Measurements from ENCODE around the gene PIEZO2.

Gene PIEZO2

DNA sequence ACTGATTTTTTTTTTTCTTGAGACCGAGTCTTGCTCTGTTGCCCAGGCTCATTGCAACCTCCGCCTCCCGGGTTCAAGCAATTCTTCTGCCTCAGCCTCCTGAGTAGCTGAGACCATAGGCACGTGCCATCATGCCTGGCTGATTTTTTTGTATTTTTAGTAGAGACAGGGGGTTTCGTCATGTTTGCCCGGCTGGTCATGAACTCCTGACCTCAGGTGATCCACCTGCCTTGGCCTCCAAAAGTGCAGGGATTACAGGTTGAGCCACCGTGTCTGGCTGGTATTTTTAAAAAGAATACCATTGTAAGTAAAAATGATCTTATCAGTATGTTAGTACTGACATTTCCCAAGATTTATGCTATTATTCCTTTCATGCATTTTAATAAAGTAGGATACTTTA, 105.7 kb downstream of the PIEZO2 start:
- Mint-ChIP-seq H3K4me3 (no peak overlapping the region), H3K27ac (no peak overlapping the region), H3K27me3 (no peaks in the 10 kb centered on the region), H3K4me1 (ENCODE audit: low read depth) (no peaks in the 10 kb centered on the region), H3K36me3 (ENCODE audit: low read depth) (no peaks in the 10 kb centered on the region), H3K9me3 (no peaks in the 10 kb centered on the region)

DNA sequence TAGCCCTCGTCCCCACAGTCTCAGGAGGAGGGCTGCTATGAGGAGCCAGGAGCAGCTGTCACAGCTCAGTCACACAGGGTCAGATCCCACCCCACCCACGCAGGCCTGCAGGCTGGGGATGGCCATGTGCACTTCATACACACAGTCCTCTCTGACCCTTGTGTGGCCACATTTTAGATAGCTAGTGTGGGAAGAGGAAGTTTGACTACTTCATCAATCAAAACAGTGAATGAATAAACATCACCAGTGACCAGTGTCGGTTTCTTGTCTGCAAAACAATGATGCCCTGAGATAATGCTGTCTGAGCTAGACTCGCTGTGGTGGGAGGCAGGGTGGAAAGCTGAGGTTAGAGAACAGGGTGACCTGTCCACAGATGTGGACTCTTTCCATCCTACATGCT, 107.1 kb downstream of the PIEZO2 start:
- H3K27me3 Mint-ChIP-seq = no peaks in the 10 kb centered on the region
- H3K9me3 Mint-ChIP-seq = no peaks in the 10 kb centered on the region
- no peaks in the 10 kb centered on the region for H3K4me1 Mint-ChIP-seq (ENCODE audit: low read depth)
- H3K27ac Mint-ChIP-seq = no peak overlapping the region
- no peak overlapping the region for H3K4me3 Mint-ChIP-seq
- no peaks in the 10 kb centered on the region for H3K36me3 Mint-ChIP-seq (ENCODE audit: low read depth)

DNA sequence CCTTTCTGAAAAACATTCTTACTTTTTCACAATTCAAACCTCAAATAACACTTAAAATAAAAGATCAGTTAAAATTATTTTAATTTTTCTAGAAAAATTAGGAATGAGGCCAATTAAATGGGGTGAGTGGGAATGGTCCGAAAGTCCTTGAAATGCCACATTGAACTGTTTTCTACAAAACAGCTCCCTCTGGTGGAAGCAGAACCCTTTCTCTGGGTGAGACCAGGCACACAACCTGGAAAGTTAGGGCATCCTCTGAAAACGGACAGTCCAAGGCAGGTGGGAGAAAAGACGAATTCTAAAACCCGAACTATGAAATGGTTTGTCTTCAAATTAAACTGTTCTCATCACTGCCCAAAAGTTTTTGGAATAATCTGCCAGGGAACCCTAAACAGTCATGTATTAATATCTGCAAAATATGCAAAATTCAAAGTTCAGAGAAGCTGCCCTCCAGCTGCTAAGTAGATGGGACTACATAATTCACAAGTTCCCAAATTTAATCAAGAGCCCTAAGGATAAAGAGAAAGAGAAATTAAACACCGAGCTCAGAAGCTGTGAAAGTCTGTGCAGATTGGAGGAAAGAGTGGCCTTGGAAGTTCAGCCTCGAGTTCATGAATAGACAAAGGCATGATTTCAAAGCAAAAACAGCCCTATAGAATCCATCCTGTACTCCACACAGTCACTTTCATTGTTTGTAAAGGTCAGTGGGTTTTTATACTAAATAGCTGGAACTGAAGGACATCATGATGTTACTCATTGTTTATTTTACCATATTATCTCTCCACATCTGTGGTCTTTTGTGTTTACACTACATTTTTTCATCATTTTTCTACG, 108.3 kb downstream of the PIEZO2 start:
- Mint-ChIP-seq H3K4me1 (ENCODE audit: low read depth) (no peaks in the 10 kb centered on the region), H3K27ac (no peak overlapping the region), H3K27me3 (no peaks in the 10 kb centered on the region), H3K36me3 (ENCODE audit: low read depth) (no peaks in the 10 kb centered on the region), H3K9me3 (no peaks in the 10 kb centered on the region), H3K4me3 (no peak overlapping the region)

GRCh38 chr18:11040359-11040758, 109.0 kb downstream of the PIEZO2 start:
- Mint-ChIP-seq H3K4me1 (ENCODE audit: low read depth) (no peaks in the 10 kb centered on the region), H3K27ac (no peak overlapping the region), H3K36me3 (ENCODE audit: low read depth) (no peaks in the 10 kb centered on the region), H3K4me3 (no peak overlapping the region), H3K27me3 (no peaks in the 10 kb centered on the region), H3K9me3 (no peaks in the 10 kb centered on the region)

DNA sequence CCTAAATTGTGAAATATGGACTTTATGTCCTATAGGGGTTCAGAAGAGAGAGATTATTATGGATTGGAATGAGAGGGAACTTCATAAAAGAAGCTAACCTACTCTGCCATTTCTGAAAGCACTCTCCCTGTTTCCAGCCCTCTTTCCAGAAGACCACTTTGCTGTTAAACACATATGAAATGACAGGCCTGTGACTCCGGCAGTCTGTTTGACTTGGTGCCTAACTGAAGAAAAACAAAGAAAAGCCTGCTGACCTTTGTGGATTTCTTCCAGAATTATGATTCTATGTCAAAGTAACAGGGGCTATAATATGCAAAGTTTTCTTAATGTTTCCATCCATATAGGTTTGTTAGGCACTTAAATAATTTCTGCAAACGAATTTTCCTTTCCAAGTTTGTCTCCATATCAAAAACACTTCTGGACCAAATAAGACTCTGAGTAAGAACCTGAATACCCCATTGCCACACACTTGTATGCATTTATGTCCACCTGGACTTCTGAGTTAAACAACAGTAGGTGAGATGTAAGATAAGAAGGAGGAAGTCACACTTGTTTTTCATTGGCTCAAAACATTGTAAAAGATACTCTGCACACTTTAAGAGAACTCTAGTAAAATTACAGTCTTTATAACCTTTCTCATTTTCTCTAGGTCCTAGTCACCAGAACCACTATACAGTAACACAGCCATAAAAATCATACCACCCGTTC, 111.7 kb downstream of the PIEZO2 start:
- no peak overlapping the region for H3K27ac Mint-ChIP-seq
- no peaks in the 10 kb centered on the region for H3K9me3 Mint-ChIP-seq
- no peak overlapping the region for H3K4me3 Mint-ChIP-seq
- no peaks in the 10 kb centered on the region for H3K27me3 Mint-ChIP-seq
- H3K4me1 Mint-ChIP-seq (ENCODE audit: low read depth) = no peaks in the 10 kb centered on the region
- H3K36me3 Mint-ChIP-seq (ENCODE audit: low read depth) = no peaks in the 10 kb centered on the region

DNA sequence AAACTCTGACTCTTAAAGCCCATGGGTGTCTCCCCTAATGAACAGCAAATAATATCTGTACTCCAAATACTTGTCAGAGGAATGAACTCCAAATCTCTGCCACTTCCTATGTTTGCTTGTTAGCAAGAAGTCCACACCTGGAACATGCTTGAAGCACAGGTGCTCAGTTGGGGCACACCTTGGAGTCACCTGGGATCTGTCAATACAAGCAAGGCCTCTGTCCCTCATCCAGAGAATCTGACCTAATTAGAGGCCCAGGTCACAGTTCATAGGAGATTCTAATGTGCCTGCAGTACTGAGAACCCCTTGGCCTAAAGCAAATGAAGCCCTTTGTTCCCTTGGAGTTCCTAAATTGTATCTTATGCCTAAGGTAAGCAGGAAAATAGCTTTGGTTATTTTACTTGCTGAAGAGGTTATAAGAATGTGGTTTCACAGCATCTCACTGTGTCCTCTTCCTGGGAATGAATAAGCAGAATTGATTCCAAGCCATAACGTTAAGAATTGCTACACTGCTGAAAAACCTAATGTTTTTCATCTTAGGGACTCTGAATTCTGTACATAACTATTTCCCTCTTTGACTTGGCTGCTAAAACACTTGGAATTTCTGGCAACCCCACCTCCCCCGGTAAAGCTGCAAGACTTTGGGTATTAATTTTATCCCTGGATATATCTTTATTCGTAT, 113.4 kb downstream of the PIEZO2 start:
- no peaks in the 10 kb centered on the region for H3K9me3 Mint-ChIP-seq
- no peaks in the 10 kb centered on the region for H3K27me3 Mint-ChIP-seq
- no peaks in the 10 kb centered on the region for H3K4me1 Mint-ChIP-seq (ENCODE audit: low read depth)
- no peaks in the 10 kb centered on the region for H3K36me3 Mint-ChIP-seq (ENCODE audit: low read depth)
- H3K4me3 Mint-ChIP-seq = no peak overlapping the region
- no peak overlapping the region for H3K27ac Mint-ChIP-seq

DNA sequence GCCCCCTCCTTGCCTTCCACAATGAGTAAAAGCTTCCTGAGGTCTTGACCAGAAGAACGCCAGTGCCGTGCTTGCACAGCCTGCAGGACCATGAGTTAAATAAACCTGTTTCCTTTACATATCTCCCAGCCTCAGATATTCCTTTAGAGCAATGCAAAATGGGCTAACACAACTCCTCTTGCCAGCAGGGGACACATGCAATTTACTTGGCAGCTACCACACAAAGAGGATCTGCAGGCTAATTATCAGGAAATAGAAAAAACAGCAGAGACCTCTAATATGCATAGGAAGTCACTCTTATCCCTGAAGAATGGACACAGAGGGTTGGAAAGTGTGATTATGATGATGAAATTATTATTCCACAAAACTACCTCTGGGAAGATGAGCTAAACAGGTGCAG, 114.0 kb downstream of the PIEZO2 start:
- H3K27ac Mint-ChIP-seq = no peak overlapping the region
- H3K36me3 Mint-ChIP-seq (ENCODE audit: low read depth) = no peaks in the 10 kb centered on the region
- H3K4me1 Mint-ChIP-seq (ENCODE audit: low read depth) = no peaks in the 10 kb centered on the region
- no peaks in the 10 kb centered on the region for H3K27me3 Mint-ChIP-seq
- H3K4me3 Mint-ChIP-seq = no peak overlapping the region
- H3K9me3 Mint-ChIP-seq = no peaks in the 10 kb centered on the region

DNA sequence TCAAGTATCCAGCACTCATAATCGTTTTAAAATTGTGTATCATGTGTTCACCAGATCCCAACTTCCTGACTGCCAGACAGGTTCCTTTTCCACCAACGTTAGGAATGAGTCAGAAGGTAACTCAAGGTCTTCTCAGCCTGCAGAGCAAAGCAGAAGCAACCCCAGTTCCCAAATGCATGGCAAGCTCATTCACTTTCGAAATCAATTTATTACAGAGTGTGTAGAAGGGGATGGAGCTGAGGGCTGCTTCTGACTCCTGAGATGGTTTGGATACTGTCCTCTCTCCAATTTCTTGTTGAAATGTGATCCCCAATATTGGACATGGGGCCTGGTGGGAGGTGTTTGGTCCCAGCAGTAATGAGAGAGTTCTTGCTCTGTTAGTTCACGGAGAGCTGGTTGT, 114.5 kb downstream of the PIEZO2 start:
- Mint-ChIP-seq H3K4me1 (ENCODE audit: low read depth) (no peaks in the 10 kb centered on the region), H3K27ac (no peak overlapping the region), H3K27me3 (no peaks in the 10 kb centered on the region), H3K9me3 (no peaks in the 10 kb centered on the region), H3K36me3 (ENCODE audit: low read depth) (no peaks in the 10 kb centered on the region), H3K4me3 (no peak overlapping the region)

GRCh38 chr18:11033503-11033902, 115.9 kb downstream of the PIEZO2 start:
- no peaks in the 10 kb centered on the region for H3K27me3 Mint-ChIP-seq
- H3K4me3 Mint-ChIP-seq = no peak overlapping the region
- no peaks in the 10 kb centered on the region for H3K36me3 Mint-ChIP-seq (ENCODE audit: low read depth)
- H3K4me1 Mint-ChIP-seq (ENCODE audit: low read depth) = no peaks in the 10 kb centered on the region
- H3K27ac Mint-ChIP-seq = no peak overlapping the region
- no peaks in the 10 kb centered on the region for H3K9me3 Mint-ChIP-seq

DNA sequence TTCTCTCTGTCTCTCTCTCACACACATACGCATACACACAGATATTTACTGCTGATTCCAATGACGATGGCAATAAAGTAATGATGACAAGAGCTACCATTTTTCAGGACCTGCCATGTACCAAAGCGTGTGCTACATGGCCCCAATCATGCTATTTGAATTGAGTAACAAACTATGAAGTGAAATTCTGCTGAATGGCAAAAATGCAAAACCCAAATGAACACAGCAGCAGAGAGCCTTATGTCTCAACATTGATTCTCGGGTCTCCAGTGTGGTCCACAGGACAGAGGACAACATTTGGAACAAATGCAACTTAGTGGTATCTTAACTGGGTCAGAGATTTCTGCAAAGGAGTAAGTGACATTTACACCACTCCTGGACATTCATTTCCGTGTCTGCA, 117.4 kb downstream of the PIEZO2 start:
- no peaks in the 10 kb centered on the region for H3K36me3 Mint-ChIP-seq (ENCODE audit: low read depth)

GRCh38 chr18:11029021-11029420, 120.3 kb downstream of the PIEZO2 start:
- no peaks in the 10 kb centered on the region for H3K4me1 Mint-ChIP-seq (ENCODE audit: low read depth)
- no peak overlapping the region for H3K27ac Mint-ChIP-seq
- H3K4me3 Mint-ChIP-seq = no peak overlapping the region
- H3K9me3 Mint-ChIP-seq = no peaks in the 10 kb centered on the region
- no peaks in the 10 kb centered on the region for H3K36me3 Mint-ChIP-seq (ENCODE audit: low read depth)
- H3K27me3 Mint-ChIP-seq = no peaks in the 10 kb centered on the region

More for the DNA sequence above, 117.4 kb downstream of the PIEZO2 start:
- Mint-ChIP-seq H3K27me3 (no peaks in the 10 kb centered on the region), H3K4me3 (no peak overlapping the region), H3K4me1 (ENCODE audit: low read depth) (no peaks in the 10 kb centered on the region), H3K27ac (no peak overlapping the region), H3K9me3 (no peaks in the 10 kb centered on the region)

DNA sequence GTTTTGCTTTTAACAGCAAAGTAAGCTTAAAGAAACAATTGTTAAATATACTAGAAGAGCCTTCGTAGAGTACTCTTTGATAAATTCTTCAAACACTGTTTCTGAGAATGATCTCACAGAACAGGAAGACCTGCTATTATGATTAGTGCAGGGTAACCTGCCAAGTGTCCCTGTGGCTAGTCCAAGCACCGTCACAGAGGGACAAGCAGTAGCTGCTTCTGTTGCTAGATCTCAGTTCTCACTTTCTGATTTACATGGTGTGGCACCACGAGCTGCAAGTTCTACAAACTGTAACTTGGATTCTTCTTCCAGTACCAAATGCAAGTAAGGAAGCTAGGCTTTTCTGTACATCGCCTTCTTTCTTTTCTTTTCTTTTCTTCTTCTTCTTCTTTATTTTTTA, 121.5 kb downstream of the PIEZO2 start:
- Mint-ChIP-seq H3K27ac (no peak overlapping the region), H3K9me3 (no peaks in the 10 kb centered on the region)

GRCh38 chr18:11025671-11026070, 123.7 kb downstream of the PIEZO2 start:
- Mint-ChIP-seq H3K9me3 (no peaks in the 10 kb centered on the region), H3K4me3 (no peak overlapping the region), H3K27me3 (no peaks in the 10 kb centered on the region), H3K36me3 (ENCODE audit: low read depth) (no peaks in the 10 kb centered on the region), H3K4me1 (ENCODE audit: low read depth) (no peaks in the 10 kb centered on the region), H3K27ac (no peak overlapping the region)

More for the DNA sequence above, 121.5 kb downstream of the PIEZO2 start:
- no peaks in the 10 kb centered on the region for H3K27me3 Mint-ChIP-seq
- H3K4me3 Mint-ChIP-seq = no peak overlapping the region
- no peaks in the 10 kb centered on the region for H3K4me1 Mint-ChIP-seq (ENCODE audit: low read depth)
- no peaks in the 10 kb centered on the region for H3K36me3 Mint-ChIP-seq (ENCODE audit: low read depth)

DNA sequence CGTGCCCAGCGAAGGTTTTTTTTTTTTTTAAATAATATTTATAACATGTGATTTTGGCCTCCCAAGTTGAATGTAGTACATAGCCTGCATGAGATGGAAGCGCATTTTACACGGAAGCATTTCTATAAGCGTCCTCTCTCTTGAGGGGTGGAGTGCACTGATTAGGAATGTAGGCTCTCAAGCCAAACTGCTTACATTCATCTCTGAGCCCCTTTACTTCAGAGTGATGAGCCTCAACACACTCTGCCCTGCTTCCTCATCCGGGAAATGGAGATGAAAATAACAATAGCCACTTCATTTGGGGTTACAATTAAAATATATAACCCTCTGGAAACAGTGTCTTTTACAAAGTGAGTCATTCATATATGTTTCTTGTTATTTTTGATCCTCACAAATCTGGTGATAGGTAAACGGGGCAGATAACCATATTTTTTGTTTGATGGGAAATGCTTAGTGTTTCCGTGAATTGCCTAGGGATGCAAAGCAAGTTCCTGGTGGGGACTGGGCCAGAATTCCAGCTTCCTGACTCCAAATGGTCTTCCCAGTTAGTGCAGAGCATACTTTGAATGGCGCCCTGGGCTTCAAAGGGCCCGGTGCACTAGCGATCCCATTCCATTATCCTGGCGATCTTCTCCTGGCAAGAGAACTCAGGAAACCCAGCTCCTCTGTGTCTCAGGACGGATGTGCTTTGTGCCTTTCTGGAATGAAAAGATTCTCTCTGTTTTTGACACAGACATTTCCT, 124.3 kb downstream of the PIEZO2 start:
- H3K36me3 Mint-ChIP-seq (ENCODE audit: low read depth) = no peaks in the 10 kb centered on the region
- H3K9me3 Mint-ChIP-seq = no peaks in the 10 kb centered on the region
- no peak overlapping the region for H3K27ac Mint-ChIP-seq
- H3K27me3 Mint-ChIP-seq = no peaks in the 10 kb centered on the region
- no peaks in the 10 kb centered on the region for H3K4me1 Mint-ChIP-seq (ENCODE audit: low read depth)
- H3K4me3 Mint-ChIP-seq = no peak overlapping the region

DNA sequence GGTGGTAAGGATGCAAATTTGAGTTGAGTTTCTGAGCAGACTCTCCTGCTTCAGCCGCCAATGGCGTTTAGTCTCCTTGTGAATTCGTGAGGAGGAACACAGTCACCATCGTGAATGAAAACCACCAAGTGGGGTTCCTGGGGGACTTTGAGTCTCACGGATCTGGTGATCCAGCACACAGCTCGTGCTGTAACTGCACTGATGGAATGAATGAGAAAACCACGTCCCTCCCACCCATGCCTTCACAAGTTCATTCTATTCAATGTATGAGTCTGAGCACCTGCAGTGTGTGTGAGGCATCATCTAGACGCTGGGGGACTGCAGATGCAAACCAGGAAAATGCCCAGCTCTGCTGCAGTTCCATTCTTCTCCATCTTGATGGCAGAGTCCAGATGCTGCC, 127.9 kb downstream of the PIEZO2 start:
- H3K27ac Mint-ChIP-seq = no peak overlapping the region
- H3K4me3 Mint-ChIP-seq = no peak overlapping the region
- H3K27me3 Mint-ChIP-seq = no peaks in the 10 kb centered on the region
- H3K9me3 Mint-ChIP-seq = no peaks in the 10 kb centered on the region
- no peaks in the 10 kb centered on the region for H3K36me3 Mint-ChIP-seq (ENCODE audit: low read depth)
- H3K4me1 Mint-ChIP-seq (ENCODE audit: low read depth) = no peaks in the 10 kb centered on the region

All from stimulated activated naive CD8-positive, alpha-beta T cell treated with anti-CD3 and anti-CD28 coated beads, Interleukin-15, Interleukin-2, amounts not matched to agents 100 ng/mL and 50 ng/mL, for 24 hours (primary cell).